ENCODE measurements around the gene PATE3. TPM values are rescaled to one million over a fixed set of nuclear protein-coding genes. Genes with fewer than 3 reads are reported as not detected.

Gene PATE3
- total and polyA plus RNA-seq, 2 of the 8 experiments (the other 6 are each of a cell fraction or from before 2014, with no cell fraction given) = not detected

DNA sequence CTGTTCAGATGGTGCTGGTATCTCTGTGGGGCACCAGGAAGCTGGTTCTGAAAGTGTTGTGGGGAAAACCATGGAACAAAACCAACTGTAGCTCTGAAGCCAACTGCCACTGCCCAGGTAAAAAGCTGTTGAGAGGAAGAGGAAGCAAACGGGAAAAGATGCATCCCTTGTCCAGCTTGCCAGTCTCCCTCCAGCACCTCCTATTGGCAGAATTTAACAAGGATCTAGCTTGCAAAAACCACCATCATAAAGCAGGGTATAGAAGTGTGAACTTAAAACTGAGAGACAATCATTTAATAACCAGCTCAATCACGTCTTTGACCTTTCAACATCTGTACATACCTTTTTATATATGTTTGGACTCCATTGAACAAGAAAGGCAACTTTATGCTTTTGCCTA lies 37.3 kb upstream of the PATE3 start (continued):
- TF ChIP-seq, protein P1, sequence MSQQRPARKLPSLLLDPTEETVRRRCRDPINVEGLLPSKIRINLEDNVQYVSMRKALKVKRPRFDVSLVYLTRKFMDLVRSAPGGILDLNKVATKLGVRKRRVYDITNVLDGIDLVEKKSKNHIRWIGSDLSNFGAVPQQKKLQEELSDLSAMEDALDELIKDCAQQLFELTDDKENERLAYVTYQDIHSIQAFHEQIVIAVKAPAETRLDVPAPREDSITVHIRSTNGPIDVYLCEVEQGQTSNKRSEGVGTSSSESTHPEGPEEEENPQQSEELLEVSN (IDR thresholded peaks at IDR 0.05) = no peak
- TF ChIP-seq POLR2AphosphoS5 (IDR thresholded peaks at IDR 0.05; ENCODE audit: low read depth, low read length) = no peak
